ENCODE data around the gene DHX35.

DHX35 gene

GRCh38 chr20:38934530-38934929, 27.6 kb upstream of the DHX35 start:
- no peak overlapping the region for H3K27ac ChIP-seq
- TF ChIP-seq ZFX (IDR thresholded peaks at IDR 0.05) (no peak), CTCF (conservative IDR thresholded peaks at IDR 0.05) (no peak)

GRCh38 chr20:38935285-38935684, 26.9 kb upstream of the DHX35 start:
- H3K27ac ChIP-seq: no peak overlapping the region
- TF ChIP-seq ZFX (IDR thresholded peaks at IDR 0.05) (no peak), CTCF (conservative IDR thresholded peaks at IDR 0.05) (no peak; the same call in 1 of the 2 replicates)

GRCh38 chr20:38935967-38936407, 26.2 kb upstream of the DHX35 start:
- H3K27ac ChIP-seq: no peak overlapping the region
- TF ChIP-seq CTCF (conservative IDR thresholded peaks at IDR 0.05) (no peak), ZFX (IDR thresholded peaks at IDR 0.05) (no peak)

GRCh38 chr20:38937000-38937399, 25.1 kb upstream of the DHX35 start:
- H3K27ac ChIP-seq: no peak overlapping the region
- no peak for TF ChIP-seq ZFX (IDR thresholded peaks at IDR 0.05)
- TF ChIP-seq CTCF (conservative IDR thresholded peaks at IDR 0.05): no peak

- TF ChIP-seq ZFX (IDR thresholded peaks at IDR 0.05): no peak
- TF ChIP-seq CTCF (conservative IDR thresholded peaks at IDR 0.05): no peak
- no peak overlapping the region for H3K27ac ChIP-seq
Measured at GRCh38 chr20:38937978-38938473, 24.1 kb upstream of the DHX35 start.

- no peak for TF ChIP-seq ZFX (IDR thresholded peaks at IDR 0.05)
- no peak for TF ChIP-seq CTCF (conservative IDR thresholded peaks at IDR 0.05)
- no peak overlapping the region for H3K27ac ChIP-seq
Measured at GRCh38 chr20:38939686-38940085, 22.5 kb upstream of the DHX35 start.

GRCh38 chr20:38940644-38941043, 21.5 kb upstream of the DHX35 start:
- no peak overlapping the region for H3K27ac ChIP-seq
- TF ChIP-seq CTCF (conservative IDR thresholded peaks at IDR 0.05) (no peak), ZFX (IDR thresholded peaks at IDR 0.05) (no peak)
